Measurements from ENCODE around the gene ARAP2. TPM values are rescaled to one million over a fixed set of nuclear protein-coding genes. Genes with fewer than 3 reads are reported as not detected.

The ARAP2 gene
- total and polyA plus RNA-seq, 2 of the 13 experiments (the other 11 are each of a cell fraction or from before 2014, with no cell fraction given), result 0.37 to 1.4 TPM

- no peaks in the 10 kb centered on the region for H3K9me3 ChIP-seq (ENCODE audit: low read length)
- WGBS (ENCODE audit: low lambda C conversion rate), result 33% methylated on average over 5 of the region's 5 CpGs
- intact Hi-C loops (cut with micrococcal nuclease; ENCODE audit: unreplicated experiment), result no loop called here
Measured at GRCh38 chr4:36054694-36055422, 189.5 kb downstream of the ARAP2 start.

More at GRCh38 chr4:36054694-36055422, 189.5 kb downstream of the ARAP2 start:
- H2AFZ ChIP-seq (ENCODE audit: low read length), result no peak overlapping the region
- FAIRE-seq, result no peak
- in situ Hi-C loops (cut with HindIII; ENCODE audit: extremely low pct_ligation_motif_present, low pct_unique_long_range_greater_than_20kb), result no loop called here
- no peaks in the 10 kb centered on the region for H3K79me2 ChIP-seq (ENCODE audit: insufficient read depth, low read length)
- no peak for DNase-seq (ENCODE audit: low spot score)
- no peaks in the 10 kb centered on the region for H3K27me3 ChIP-seq (ENCODE audit: control insufficient read depth in 1 of 2, insufficient read depth in 2 of 2, low read length in 2 of 2)
- BruUV-seq (replicated peaks), result no TSS peak
- no peaks in the 10 kb centered on the region for H3K4me1 ChIP-seq (ENCODE audit: insufficient read depth, low read length)
- ChIA-PET POLR2A (no interaction called here), CTCF (ENCODE audit: low intra/inter-chr PET ratio, low total read pairs) (no interaction called here)
- no peaks in the 10 kb centered on the region for H4K20me1 ChIP-seq (ENCODE audit: insufficient read depth, low read length)
- no peak for ATAC-seq
- no peak overlapping the region for H3K4me2 ChIP-seq (ENCODE audit: low read depth, low read length)
- no peak overlapping the region for H3K4me3 ChIP-seq (replicated peaks in 1 of 3; ENCODE audit: insufficient read depth in 1 of 3, low read depth in 2 of 3, low read length in 3 of 3)
- no peak overlapping the region for H3K9ac ChIP-seq (ENCODE audit: insufficient read depth, low read depth, low read length)
- H3K36me3 ChIP-seq (replicated peaks in 1 of 2; ENCODE audit: control insufficient read depth in 1 of 2, insufficient read depth in 2 of 2, low read length in 2 of 2), result no peaks in the 10 kb centered on the region
- H3K27ac ChIP-seq (ENCODE audit: extremely low read length, insufficient read depth, low read length), result no peak overlapping the region
- no peak for TF ChIP-seq CEBPZ (IDR thresholded peaks at IDR 0.05; ENCODE audit: low read length)
- no peak for TF ChIP-seq ZNF597 (CRISPR knock-in tag; IDR thresholded peaks at IDR 0.05)
- no peak for TF ChIP-seq ZBTB43 (CRISPR knock-in tag; conservative IDR thresholded peaks at IDR 0.05)
- TF ChIP-seq JUND (CRISPR knock-in tag; IDR thresholded peaks at IDR 0.05), result no peak
- TF ChIP-seq ZNF512B (CRISPR knock-in tag; IDR thresholded peaks at IDR 0.05; ENCODE audit: borderline replicate concordance), result no peak
- no peak for TF ChIP-seq CENPT (CRISPR knock-in tag; IDR thresholded peaks at IDR 0.05; ENCODE audit: low read depth)
- TF ChIP-seq SMARCC2 (IDR thresholded peaks at IDR 0.05), result no peak
- no peak for TF ChIP-seq MAFG (CRISPR knock-in tag; IDR thresholded peaks at IDR 0.05)
- no peak for TF ChIP-seq IRF2 (CRISPR knock-in tag; IDR thresholded peaks at IDR 0.05)
- no peak for TF ChIP-seq KDM3A (CRISPR knock-in tag; IDR thresholded peaks at IDR 0.05; ENCODE audit: low read depth)
- no peak for TF ChIP-seq SSRP1 (CRISPR knock-in tag; IDR thresholded peaks at IDR 0.05)
- no peak for TF ChIP-seq SRSF1 (optimal IDR thresholded peaks at IDR 0.05; ENCODE audit: low read depth, low read length)
- TF ChIP-seq NFYB (CRISPR knock-in tag; IDR thresholded peaks at IDR 0.05), result no peak
